HG03108 (cell line): Measurements from ENCODE around the gene GALNT7.
"Not testable (repeated sequence)": the region's sequence is repeated elsewhere in the genome, so short reads cannot be mapped to it uniquely, and the experiment has no call there.

Experiments
- ATAC-seq: cut with Tn5 transposase; IDR thresholded peaks from one replicate; pipeline ENCODE4 v1.9.1; 2021; ENCODE audit warnings: moderate library complexity; ENCODE audit not compliant: unreplicated experiment

The GALNT7 gene

GRCh38 chr4:173192375-173193162, 24.0 kb downstream of the GALNT7 start:
- ATAC-seq = no peak

GRCh38 chr4:173194157-173194556, 25.5 kb downstream of the GALNT7 start:
- no peak for ATAC-seq

- ATAC-seq = no peak
These were observed 26.5 kb downstream of the GALNT7 start for GRCh38 chr4:173195109-173195508.

- no peak for ATAC-seq
These were observed 30.9 kb downstream of the GALNT7 start for GRCh38 chr4:173199553-173199952.

- no peak for ATAC-seq
These were observed 31.7 kb downstream of the GALNT7 start for GRCh38 chr4:173200103-173200884.

- ATAC-seq = no peak
These were observed 33.8 kb downstream of the GALNT7 start for GRCh38 chr4:173202395-173202794.

- ATAC-seq = no peak
These were observed 37.0 kb downstream of the GALNT7 start for GRCh38 chr4:173205656-173206055.

GRCh38 chr4:173208420-173208819, 39.8 kb downstream of the GALNT7 start:
- no peak for ATAC-seq

- no peak for ATAC-seq
These were observed 42.6 kb downstream of the GALNT7 start for GRCh38 chr4:173211222-173211621.

- no peak for ATAC-seq
These were observed 43.2 kb downstream of the GALNT7 start for GRCh38 chr4:173211838-173212237.

- ATAC-seq = no peak
These were observed 43.8 kb downstream of the GALNT7 start for GRCh38 chr4:173212379-173212778.

- ATAC-seq = no peak
These were observed 44.7 kb downstream of the GALNT7 start for GRCh38 chr4:173213296-173213695.

GRCh38 chr4:173214231-173214630, 45.6 kb downstream of the GALNT7 start:
- ATAC-seq = no peak

GRCh38 chr4:173214661-173215060, 46.0 kb downstream of the GALNT7 start:
- ATAC-seq = no peak

GRCh38 chr4:173217075-173217474, 48.5 kb downstream of the GALNT7 start:
- ATAC-seq = no peak

GRCh38 chr4:173217727-173218126, 49.1 kb downstream of the GALNT7 start:
- no peak for ATAC-seq

GRCh38 chr4:173218411-173219125, 50.0 kb downstream of the GALNT7 start:
- ATAC-seq = no peak

- not testable (repeated sequence) for ATAC-seq
These were observed 50.5 kb downstream of the GALNT7 start for GRCh38 chr4:173219126-173219437.

GRCh38 chr4:173223743-173224142, 55.1 kb downstream of the GALNT7 start:
- no peak for ATAC-seq

GRCh38 chr4:173226401-173226888, 57.8 kb downstream of the GALNT7 start:
- ATAC-seq = no peak

- ATAC-seq = no peak
These were observed 59.1 kb downstream of the GALNT7 start for GRCh38 chr4:173227756-173228155.

GRCh38 chr4:173230062-173230461, 61.5 kb downstream of the GALNT7 start:
- ATAC-seq = no peak
